HEK293 (cell line): Measurements from ENCODE around the gene CD300LB.
"Not testable (repeated sequence)": the region's sequence is repeated elsewhere in the genome, so short reads cannot be mapped to it uniquely, and the experiment has no call there.

ENCODE experiments used
- CTCF ChIA-PET: fragments of 350-600 bp; formaldehyde crosslinking; extraction: SDS; loops from one replicate; lab custom pipeline; 2021; ENCODE audit warnings: antibody characterized with exemption; lab: Yijun Ruan, JAX
- POLR2A ChIA-PET: fragments of 300-600 bp; formaldehyde crosslinking; extraction: SDS; loops from one replicate; lab custom pipeline; 2020; ENCODE audit warnings: antibody characterized with exemption, inconsistent platforms; lab: Yijun Ruan, JAX
- H3K27ac ChIP-seq: fragments of 200-500 bp; sonication (Bioruptor generic); 2 replicates; pipeline ENCODE4 v1.5.1; 2014; ENCODE audit warnings: low read depth, low read length, control low read depth, inconsistent platforms; ENCODE audit errors: extremely low read depth
- H3K36me3 ChIP-seq, 2 experiments: fragments of 200-500 bp in 1 of 2; sonication (Bioruptor generic) in 1 of 2; 1 replicate in 1 of 2; 2 replicates in 1 of 2; pipeline ENCODE4 v1.5.1; 2014 to 2017; ENCODE audit warnings: inconsistent platforms in 2 of 2, low read length in 2 of 2; ENCODE audit not compliant: control insufficient read depth in 2 of 2, insufficient read depth in 1 of 2
- H3K4me1 ChIP-seq: fragments of 200-500 bp; sonication (Bioruptor generic); 2 replicates; pipeline ENCODE4 v1.5.1; 2014; ENCODE audit warnings: mild to moderate bottlenecking, low read length, inconsistent platforms; ENCODE audit not compliant: control insufficient read depth, insufficient read depth
- H3K4me3 ChIP-seq: 2 replicates; pipeline ENCODE4 v1.5.1; 2011; ENCODE audit warnings: low read depth, mild to moderate bottlenecking, control low read depth, low read length, moderate library complexity
- H3K9me3 ChIP-seq: fragments of 200-500 bp; sonication (Bioruptor generic); 2 replicates; pipeline ENCODE4 v1.5.1; 2014; ENCODE audit warnings: low read depth, low read length, inconsistent platforms; ENCODE audit not compliant: control insufficient read depth, insufficient read depth
- IKZF3 ChIP-seq: fragments of 450-650 bp; IDR thresholded peaks from 2 replicates; pipeline ENCODE4 v1.5.0; 2018; ENCODE audit warnings: missing biosample characterization, mild to moderate bottlenecking, missing genetic modification characterization, moderate library complexity
- SETDB1 ChIP-seq: IDR thresholded peaks from one replicate; pipeline ENCODE4 v1.6.1; 2017; ENCODE audit warnings: mild to moderate bottlenecking, low read length, moderate library complexity, mixed read lengths; ENCODE audit not compliant: insufficient read length
- SP3 ChIP-seq: fragments of 450-650 bp; formaldehyde crosslinking; IDR thresholded peaks from 2 replicates; pipeline ENCODE4 v1.5.1; 2016; ENCODE audit warnings: missing biosample characterization, missing genetic modification characterization
- WT1 ChIP-seq: fragments of 450-650 bp; formaldehyde crosslinking; IDR thresholded peaks from 2 replicates; pipeline ENCODE4 v1.5.1; 2016; ENCODE audit warnings: missing biosample characterization, missing genetic modification characterization
- ZEB2 ChIP-seq: fragments of 450-650 bp; formaldehyde crosslinking; IDR thresholded peaks from 2 replicates; pipeline ENCODE4 v1.5.1; 2016; ENCODE audit warnings: missing biosample characterization, missing genetic modification characterization
- ZFP37 ChIP-seq: fragments of 450-650 bp; formaldehyde crosslinking; IDR thresholded peaks from 2 replicates; pipeline ENCODE4 v1.5.1; 2016; ENCODE audit warnings: missing biosample characterization, missing genetic modification characterization
- ZNF138 ChIP-seq: fragments of 450-650 bp; formaldehyde crosslinking; IDR thresholded peaks from 2 replicates; pipeline ENCODE4 v1.5.1; 2016; ENCODE audit warnings: missing biosample characterization, missing genetic modification characterization, borderline replicate concordance
- ZNF148 ChIP-seq: fragments of 450-650 bp; formaldehyde crosslinking; IDR thresholded peaks from 2 replicates; pipeline ENCODE4 v1.5.0; 2017; ENCODE audit warnings: missing biosample characterization, missing genetic modification characterization, borderline replicate concordance
- ZNF23 ChIP-seq: fragments of 450-650 bp; formaldehyde crosslinking; IDR thresholded peaks from 2 replicates; pipeline ENCODE4 v1.5.1; 2016; ENCODE audit warnings: missing biosample characterization, missing genetic modification characterization, borderline replicate concordance
- ZNF280C ChIP-seq: fragments of 450-650 bp; formaldehyde crosslinking; IDR thresholded peaks from 2 replicates; pipeline ENCODE4 v1.5.1; 2016; ENCODE audit warnings: missing biosample characterization, missing genetic modification characterization
- ZNF366 ChIP-seq: fragments of 450-650 bp; formaldehyde crosslinking; conservative IDR thresholded peaks from 2 replicates; pipeline ENCODE4 v1.5.1; 2016; ENCODE audit warnings: missing biosample characterization, missing genetic modification characterization
- ZNF404 ChIP-seq: fragments of 450-650 bp; formaldehyde crosslinking; IDR thresholded peaks from 2 replicates; pipeline ENCODE4 v1.5.1; 2017; ENCODE audit warnings: missing biosample characterization, missing genetic modification characterization
- ZNF433 ChIP-seq: fragments of 450-650 bp; formaldehyde crosslinking; IDR thresholded peaks from 2 replicates; pipeline ENCODE4 v1.5.1; 2016; ENCODE audit warnings: missing biosample characterization, missing genetic modification characterization, low read depth
- ZNF501 ChIP-seq: fragments of 450-650 bp; formaldehyde crosslinking; IDR thresholded peaks from 2 replicates; pipeline ENCODE4 v1.5.1; 2016; ENCODE audit warnings: missing biosample characterization, missing genetic modification characterization
- ZNF544 ChIP-seq: fragments of 450-650 bp; formaldehyde crosslinking; IDR thresholded peaks from 2 replicates; pipeline ENCODE4 v1.5.0; 2017; ENCODE audit warnings: missing biosample characterization, missing genetic modification characterization
- ZNF555 ChIP-seq: fragments of 450-650 bp; formaldehyde crosslinking; conservative IDR thresholded peaks from 2 replicates; pipeline ENCODE4 v1.5.1; 2017; ENCODE audit warnings: missing biosample characterization, mild to moderate bottlenecking, missing genetic modification characterization, inconsistent platforms
- ZNF629 ChIP-seq: fragments of 450-650 bp; formaldehyde crosslinking; IDR thresholded peaks from 2 replicates; pipeline ENCODE4 v1.5.1; 2017; ENCODE audit warnings: missing biosample characterization, missing genetic modification characterization
- ZNF701 ChIP-seq: fragments of 450-650 bp; formaldehyde crosslinking; IDR thresholded peaks from 2 replicates; pipeline ENCODE4 v1.5.1; 2016; ENCODE audit warnings: missing biosample characterization, missing genetic modification characterization
- TF ChIP-seq, protein P1 (sequence below): fragments of 450-650 bp; formaldehyde crosslinking; IDR thresholded peaks from 2 replicates; pipeline ENCODE4 v1.5.1; 2016; ENCODE audit warnings: missing biosample characterization, missing genetic modification characterization

The CD300LB gene

GRCh38 chr17:74520790-74521480 is 10.3 kb downstream of the CD300LB start (continued):
- no peak for TF ChIP-seq ZNF148 (tag by site-specific recombination)
- no peak for TF ChIP-seq ZNF404 (tag by site-specific recombination)
- TF ChIP-seq, protein P1, sequence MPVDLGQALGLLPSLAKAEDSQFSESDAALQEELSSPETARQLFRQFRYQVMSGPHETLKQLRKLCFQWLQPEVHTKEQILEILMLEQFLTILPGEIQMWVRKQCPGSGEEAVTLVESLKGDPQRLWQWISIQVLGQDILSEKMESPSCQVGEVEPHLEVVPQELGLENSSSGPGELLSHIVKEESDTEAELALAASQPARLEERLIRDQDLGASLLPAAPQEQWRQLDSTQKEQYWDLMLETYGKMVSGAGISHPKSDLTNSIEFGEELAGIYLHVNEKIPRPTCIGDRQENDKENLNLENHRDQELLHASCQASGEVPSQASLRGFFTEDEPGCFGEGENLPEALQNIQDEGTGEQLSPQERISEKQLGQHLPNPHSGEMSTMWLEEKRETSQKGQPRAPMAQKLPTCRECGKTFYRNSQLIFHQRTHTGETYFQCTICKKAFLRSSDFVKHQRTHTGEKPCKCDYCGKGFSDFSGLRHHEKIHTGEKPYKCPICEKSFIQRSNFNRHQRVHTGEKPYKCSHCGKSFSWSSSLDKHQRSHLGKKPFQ, result no peak

- Histone ChIP-seq H3K9me3 (no peaks in the 10 kb centered on the region), H3K4me3 (no peak overlapping the region), H3K36me3 (no peaks in the 10 kb centered on the region), H3K27ac (no peak overlapping the region), H3K4me1 (no peaks in the 10 kb centered on the region)
- ChIA-PET POLR2A (no interaction called here), CTCF (interaction anchor here (0.5 to 1.0 kb wide), 2 partner anchors 10 to 28 kb away, joined by 3 read pairs; no protein-coding TSS in a partner anchor)
- TF ChIP-seq ZNF544 (tag by site-specific recombination) (no peak), ZNF366 (no peak), ZEB2 (tag by site-specific recombination) (no peak), ZNF629 (tag by site-specific recombination) (no peak), ZFP37 (tag by site-specific recombination) (no peak), ZNF23 (tag by site-specific recombination) (no peak), WT1 (no peak), ZNF138 (tag by site-specific recombination) (no peak), ZNF433 (tag by site-specific recombination) (no peak)
Observed at GRCh38 chr17:74520016-74520434, 11.2 kb downstream of the CD300LB start.

DNA sequence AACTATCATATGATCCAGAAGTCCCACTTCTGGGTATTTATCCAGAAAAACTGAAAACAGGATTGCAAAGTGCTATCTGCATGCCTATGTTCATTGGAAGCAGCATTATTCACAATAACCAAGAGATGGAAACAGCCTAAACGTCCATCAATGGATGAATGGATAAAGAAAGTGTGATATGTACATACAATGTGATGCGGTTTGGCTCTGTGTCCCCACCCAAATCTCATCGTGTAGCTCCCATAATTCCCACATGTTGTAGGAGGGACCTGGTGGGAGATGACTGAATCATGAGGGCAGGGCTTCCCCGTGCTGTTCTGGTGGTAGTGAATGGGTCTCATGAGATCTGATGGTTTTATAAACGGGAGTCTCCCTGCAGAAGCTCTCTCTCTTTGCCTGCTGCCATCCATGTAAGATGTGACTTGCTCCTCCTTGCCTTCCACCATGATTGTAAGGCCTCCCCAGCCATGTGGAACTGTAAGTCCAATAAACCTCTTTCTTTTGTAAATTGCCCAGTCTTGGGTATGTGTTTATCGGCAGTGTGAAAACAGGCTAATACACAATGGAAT is 12.8 kb downstream of the CD300LB start:
- not testable (repeated sequence) for H3K27ac ChIP-seq
- CTCF ChIA-PET, result interaction anchor here (0.6 to 1.4 kb wide), 4 partner anchors 18 to 140 kb away, joined by 3 to 4 read pairs (median 4); partner anchors contain the start of gene CD300H
- peak; percentile 63 for TF ChIP-seq SETDB1
- TF ChIP-seq, all 188 proteins: peak for 1; not testable (repeated sequence) for 187
- H3K36me3 ChIP-seq, H3K4me3 ChIP-seq, H3K9me3 ChIP-seq, POLR2A ChIA-PET, H3K4me1 ChIP-seq: not testable (repeated sequence)

DNA sequence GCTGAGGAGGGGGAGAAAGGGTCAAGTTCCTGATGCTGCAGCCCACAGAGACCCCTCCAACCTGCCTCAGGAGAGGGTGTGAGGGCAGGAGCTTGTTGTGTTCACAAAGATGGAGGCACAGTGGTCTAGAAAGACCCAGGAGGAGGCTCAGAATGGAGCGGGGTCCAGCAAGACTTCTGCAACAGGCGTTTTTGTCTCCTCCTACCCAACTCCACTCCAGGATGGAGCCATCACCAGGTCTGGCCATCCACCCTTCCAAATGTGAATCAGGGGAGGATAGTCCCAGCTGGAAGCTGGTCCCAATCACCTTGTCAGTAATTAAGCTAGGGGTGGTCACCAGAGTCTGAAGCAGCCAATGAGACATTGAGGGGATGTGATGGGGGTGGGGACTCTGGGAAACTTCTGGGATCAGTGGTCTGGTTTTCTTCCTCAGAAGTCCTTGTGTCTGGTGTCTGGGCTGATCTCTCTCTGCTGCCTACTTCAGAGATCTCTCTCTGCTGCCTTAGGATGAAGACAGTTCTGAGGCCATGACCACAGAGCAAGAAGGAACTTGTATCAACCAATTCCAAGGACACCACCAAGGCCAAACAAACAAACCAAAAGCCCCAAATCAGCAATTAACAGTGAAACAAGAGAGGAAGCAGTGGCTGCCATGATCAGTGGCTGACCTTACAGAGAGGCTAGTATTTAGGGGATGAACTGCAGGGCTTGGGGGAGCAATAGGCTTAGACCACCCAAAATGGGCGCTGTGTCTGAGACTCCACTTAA is 14.5 kb downstream of the CD300LB start:
- H3K9me3 ChIP-seq, result no peaks in the 10 kb centered on the region
- POLR2A ChIA-PET, result no interaction called here
- H3K4me1 ChIP-seq, result no peaks in the 10 kb centered on the region
- H3K4me3 ChIP-seq, result no peak overlapping the region
- TF ChIP-seq ZNF280C (no peak), ZNF701 (tag by site-specific recombination) (no peak), SP3 (tag by site-specific recombination) (no peak), IKZF3 (no peak), ZNF555 (tag by site-specific recombination) (no peak), ZNF148 (tag by site-specific recombination) (no peak), ZNF501 (no peak)
- TF ChIP-seq, all 188 proteins: peak for 0
- Histone ChIP-seq H3K27ac (no peak overlapping the region), H3K36me3 (no peaks in the 10 kb centered on the region)
- CTCF ChIA-PET, result no interaction called here
